Measurements from ENCODE around the gene GPBP1L1. TPM values are rescaled to one million over a fixed set of nuclear protein-coding genes. Genes with fewer than 3 reads are reported as not detected.

The GPBP1L1 gene, protein sequence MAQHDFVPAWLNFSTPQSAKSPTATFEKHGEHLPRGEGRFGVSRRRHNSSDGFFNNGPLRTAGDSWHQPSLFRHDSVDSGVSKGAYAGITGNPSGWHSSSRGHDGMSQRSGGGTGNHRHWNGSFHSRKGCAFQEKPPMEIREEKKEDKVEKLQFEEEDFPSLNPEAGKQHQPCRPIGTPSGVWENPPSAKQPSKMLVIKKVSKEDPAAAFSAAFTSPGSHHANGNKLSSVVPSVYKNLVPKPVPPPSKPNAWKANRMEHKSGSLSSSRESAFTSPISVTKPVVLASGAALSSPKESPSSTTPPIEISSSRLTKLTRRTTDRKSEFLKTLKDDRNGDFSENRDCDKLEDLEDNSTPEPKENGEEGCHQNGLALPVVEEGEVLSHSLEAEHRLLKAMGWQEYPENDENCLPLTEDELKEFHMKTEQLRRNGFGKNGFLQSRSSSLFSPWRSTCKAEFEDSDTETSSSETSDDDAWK
- 72.1 and 80.4 TPM in 2 replicates for total RNA-seq

DNA sequence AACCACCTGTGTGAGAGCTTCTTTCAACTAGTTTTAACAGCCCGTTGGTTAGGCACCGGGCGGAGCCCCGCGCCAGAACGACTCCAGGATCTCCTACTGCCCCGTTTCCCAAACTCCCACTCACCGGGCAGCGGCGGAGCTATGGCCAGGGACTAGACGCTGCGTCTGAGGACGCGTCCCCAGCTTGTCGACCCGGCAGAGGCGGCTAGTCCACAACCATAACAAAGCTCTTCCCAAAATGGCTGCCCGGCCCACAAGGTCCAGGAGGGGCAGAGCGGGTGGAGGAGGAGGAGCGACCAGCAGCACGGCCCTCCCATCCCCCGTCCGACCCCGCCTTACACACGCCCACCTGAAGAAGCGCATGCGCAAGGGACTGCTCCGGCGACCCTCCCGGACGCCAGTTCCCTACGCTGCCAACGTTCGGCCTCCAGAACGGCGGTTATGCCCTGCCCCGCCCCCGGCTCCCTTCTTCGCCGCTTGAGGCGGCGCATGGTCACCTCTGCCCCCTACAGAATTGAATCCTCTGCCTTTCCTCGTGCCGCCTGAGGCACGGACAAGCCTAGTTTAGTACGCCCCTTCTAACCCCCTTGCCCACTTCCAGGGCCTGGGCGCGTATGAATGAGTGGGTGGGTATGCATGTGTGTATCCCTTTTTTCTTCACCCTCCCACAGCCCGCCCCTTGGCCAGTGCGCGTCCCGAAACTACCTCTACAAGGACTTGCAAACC lies at the start of gene GPBP1L1:
Gene GPBP1L1 (minus strand): TSS at position 246 of the 726 bp plus-strand sequence. CDS start 27,446 bp downstream, outside the sequence.

DNA sequence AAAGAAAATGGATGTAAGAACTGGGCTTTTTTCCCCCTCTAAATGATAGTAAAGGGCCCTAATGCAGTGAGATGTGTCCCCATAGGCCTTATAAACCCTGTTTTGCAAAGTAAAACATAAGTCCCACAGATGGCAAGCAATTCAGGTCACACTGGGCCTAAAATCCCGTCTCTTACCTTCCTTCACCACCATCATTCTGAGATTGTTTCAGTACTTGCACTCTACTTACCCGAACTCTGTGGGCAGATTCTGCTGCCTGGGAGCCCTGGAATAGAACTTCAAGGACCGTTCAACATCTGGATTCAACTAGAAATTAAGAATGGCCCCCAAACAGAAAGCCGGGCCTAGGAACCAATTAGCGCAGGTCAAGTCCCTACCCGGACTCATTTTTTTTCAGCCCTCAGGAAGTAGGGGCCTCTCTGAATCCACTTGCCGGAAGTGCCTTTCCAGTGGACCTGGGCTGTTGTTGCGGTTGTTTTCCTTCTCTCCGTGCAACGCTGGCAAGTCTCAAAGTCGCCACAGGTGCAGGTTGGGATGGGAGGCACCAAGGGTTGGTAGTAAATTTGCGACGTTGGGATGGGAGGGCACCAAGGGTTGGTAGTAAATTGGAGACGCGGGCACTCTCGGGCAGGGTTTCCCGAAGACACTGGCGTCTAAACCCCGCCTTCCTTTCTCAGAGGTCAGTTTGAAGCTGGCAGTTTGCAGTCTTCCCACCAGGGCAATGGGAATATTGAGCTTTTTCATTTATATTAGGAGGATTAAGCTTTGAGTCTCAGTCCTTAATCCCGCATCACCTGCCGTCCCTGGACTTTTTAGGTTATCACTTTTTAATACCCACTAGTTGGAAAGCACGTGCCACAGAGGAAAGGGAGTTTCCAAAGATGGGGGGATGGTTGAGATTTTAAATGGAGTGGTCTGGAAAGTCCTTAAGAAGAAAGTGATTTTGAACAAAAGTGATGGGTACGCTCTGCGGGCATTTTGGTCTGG lies 1.7 kb upstream of the GPBP1L1 start, which contains the start of gene TMEM69:
Gene TMEM69 (plus strand): TSS at position 428 of the 987 bp plus-strand sequence. CDS start 2,888 bp downstream, outside the sequence.

DNA sequence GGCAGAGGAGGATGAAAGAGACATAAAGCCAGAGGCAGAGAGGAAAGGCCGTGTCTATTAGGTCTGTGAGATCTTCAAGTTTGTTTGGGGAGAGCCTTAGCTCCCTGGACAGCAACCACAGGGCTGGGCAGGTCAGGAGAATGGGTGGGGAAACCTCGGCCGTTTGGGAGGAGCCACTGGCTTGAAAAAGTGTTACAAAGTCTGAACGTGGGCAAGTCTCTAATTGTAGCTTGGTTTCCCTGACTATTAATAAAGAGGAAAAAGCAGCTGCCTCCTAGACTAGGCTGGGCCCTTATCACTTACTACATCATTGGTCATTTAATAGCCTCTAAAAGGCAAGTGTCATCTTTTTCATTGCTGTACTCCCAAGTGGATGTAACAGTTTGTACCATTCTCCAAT lies 62.4 kb downstream of the GPBP1L1 start, which contains the start of gene CCDC17:
Gene CCDC17 (minus strand): TSS at position 83 of the 400 bp plus-strand sequence. CDS start 145 bp downstream, outside the sequence.

DNA sequence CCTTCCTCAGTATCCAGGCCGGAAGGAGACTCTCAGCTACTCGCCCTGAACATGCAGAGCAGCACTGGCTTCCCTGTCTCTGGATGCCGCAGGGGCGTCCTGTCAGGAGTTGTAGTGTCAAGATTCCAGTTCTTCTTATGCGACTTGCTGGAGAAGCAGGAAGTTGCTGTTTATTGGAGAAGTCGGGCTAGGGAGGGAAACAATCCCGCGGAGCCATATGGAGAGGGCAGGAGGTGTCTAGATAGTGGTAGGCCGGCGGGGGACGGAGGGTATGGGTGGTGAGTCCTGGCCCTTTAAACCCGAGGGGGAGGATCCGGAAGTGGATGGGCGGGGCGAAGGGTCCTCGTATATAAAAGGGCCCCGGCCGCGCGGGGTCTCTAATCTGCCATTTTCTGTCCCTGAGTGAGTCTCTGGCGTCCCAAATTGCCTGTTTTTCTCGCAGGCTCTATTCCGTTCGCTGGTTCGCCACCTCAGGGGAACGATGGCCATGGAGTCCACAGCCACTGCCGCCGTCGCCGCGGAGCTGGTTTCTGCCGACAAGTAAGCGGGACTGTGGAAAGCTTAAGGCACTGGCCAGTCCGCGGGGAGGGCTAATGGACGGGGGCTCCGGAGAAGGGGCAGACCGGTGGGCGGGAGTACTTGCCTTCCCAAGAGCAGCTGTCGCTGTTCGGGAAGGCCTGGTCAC lies 102.5 kb downstream of the GPBP1L1 start, which contains the start of gene NASP:
Gene NASP (plus strand): TSS at position 376 of the 685 bp plus-strand sequence. CDS start 106 bp downstream, at position 482.

Other genes with a start within 250 kb of the GPBP1L1 start
- gene TESK2, start 195.4 kb downstream of the GPBP1L1 start, total RNA-seq, result 1.3 and 4.9 TPM in 2 replicates
- 0.59 and 0.78 TPM in 2 replicates for gene CCDC163, start 186.5 kb downstream of the GPBP1L1 start, total RNA-seq
- 2.9 and 3.3 TPM in 2 replicates for gene MMACHC, start 186.2 kb downstream of the GPBP1L1 start, total RNA-seq
- 350 and 387 TPM in 2 replicates for gene PRDX1, start 164.6 kb downstream of the GPBP1L1 start, total RNA-seq
- gene AKR1A1, start 135.7 kb downstream of the GPBP1L1 start, total RNA-seq, result 113 and 120 TPM in 2 replicates
- 15.3 and 23.1 TPM in 2 replicates for gene NASP, start 102.5 kb downstream of the GPBP1L1 start, total RNA-seq
- gene CCDC17, start 62.5 kb downstream of the GPBP1L1 start, total RNA-seq, result 1.0 and 1.2 TPM in 2 replicates
- 7.6 and 10.5 TPM in 2 replicates for gene TMEM69, start 1.6 kb upstream of the GPBP1L1 start, total RNA-seq
- 13.7 and 16.0 TPM in 2 replicates for gene IPP, start 64.1 kb upstream of the GPBP1L1 start, total RNA-seq
- 29.3 and 46.8 TPM in 2 replicates for gene MAST2, start 117.1 kb upstream of the GPBP1L1 start, total RNA-seq

Measured in smooth muscle cell of the pulmonary artery (primary cell).